Panc1 (cell line): Measurements from ENCODE around the gene TAS2R42. TPM values are rescaled to one million over a fixed set of nuclear protein-coding genes. Genes with fewer than 3 reads are reported as not detected.

Experiments used
- ATAC-seq: fragments of 200-7000 bp; cut with Tn5 transposase; 2 replicates; pipeline ENCODE4 v1.9.1; 2020; ENCODE audit warnings: mild to moderate bottlenecking, moderate library complexity
- Bru-seq: library from RNA; stranded (reverse); fragments of 400-500 nt; gene quantifications from one replicate; lab custom pipeline; 2021; lab: Mats Ljungman, UMichigan
- BruChase-seq, 2 experiments: library from RNA; stranded (reverse); fragments of 400-500 nt; gene quantifications; one replicate each; lab custom pipeline; 2021; lab: Mats Ljungman, UMichigan
- BruUV-seq: library from RNA; stranded (reverse); fragments of 400-500 nt; replicated peaks from 2 replicates; lab custom pipeline; 2021; lab: Mats Ljungman, UMichigan
- CTCF ChIA-PET: fragments of 300-600 bp; sonication (Branson Sonifier 250); formaldehyde crosslinking; loops from one replicate; lab custom pipeline; 2022; ENCODE audit warnings: antibody characterized with exemption; lab: Charles Lee
- POLR2A ChIA-PET: fragments of 300-600 bp; sonication (Branson Sonifier 250); formaldehyde crosslinking; loops from one replicate; lab custom pipeline; 2022; ENCODE audit warnings: antibody characterized with exemption; lab: Charles Lee
- DNase-seq: peaks from one replicate; pipeline ENCODE4 v3.0.0-alpha.2; 2010; ENCODE audit warnings: low read depth, low spot score
- H3K27ac ChIP-seq: 2 replicates; pipeline ENCODE4 v1.5.1; 2011; ENCODE audit warnings: mild to moderate bottlenecking, low read length, inconsistent platforms
- H3K27me3 ChIP-seq: fragments of 200-500 bp; sonication (Bioruptor generic); 2 replicates; pipeline ENCODE4 v1.6.0; 2014; ENCODE audit warnings: low read length, inconsistent platforms; ENCODE audit not compliant: control insufficient read depth, insufficient read depth
- H3K36me3 ChIP-seq: fragments of 200-500 bp; sonication (Bioruptor generic); 2 replicates; pipeline ENCODE4 v1.5.1; 2014; ENCODE audit warnings: inconsistent platforms, mild to moderate bottlenecking, low read length, moderate library complexity; ENCODE audit not compliant: control insufficient read depth, insufficient read depth
- H3K4me1 ChIP-seq: 2 replicates; pipeline ENCODE4 v1.5.1; 2011; ENCODE audit warnings: inconsistent platforms, mild to moderate bottlenecking, low read length, moderate library complexity; ENCODE audit not compliant: control insufficient read depth, insufficient read depth
- H3K4me3 ChIP-seq, 2 experiments: 2 replicates each; pipeline ENCODE4 v1.5.1; 2011 to 2012; ENCODE audit warnings: low read depth in 2 of 2, low read length in 2 of 2, mild to moderate bottlenecking in 2 of 2, inconsistent platforms in 1 of 2, moderate library complexity in 1 of 2
- H3K9me3 ChIP-seq: fragments of 200-500 bp; sonication (Bioruptor generic); 2 replicates; pipeline ENCODE4 v1.5.1; 2014; ENCODE audit warnings: low read depth, mild to moderate bottlenecking, inconsistent platforms, low read length, moderate library complexity; ENCODE audit not compliant: control insufficient read depth, insufficient read depth
- POLR2AphosphoS5 ChIP-seq: IDR thresholded peaks from 2 replicates; pipeline ENCODE4 v1.6.1; 2012; ENCODE audit warnings: mild to moderate bottlenecking, low read depth, low read length, moderate library complexity
- SIN3A ChIP-seq: IDR thresholded peaks from 2 replicates; pipeline ENCODE4 v1.6.1; 2012; ENCODE audit warnings: low read depth, mild to moderate bottlenecking, low read length, moderate library complexity, borderline replicate concordance; ENCODE audit not compliant: insufficient read depth
- TCF7L2 ChIP-seq: IDR thresholded peaks from 2 replicates; pipeline ENCODE4 v1.6.1; 2011; ENCODE audit warnings: mild to moderate bottlenecking, low read depth, low read length, inconsistent platforms
- in situ Hi-C: cut with HindIII; loops from 2 replicates; pipeline ENCODE4 v1.10.0; 2016; ENCODE audit warnings: low sequenced_read_pairs, low pct_unique_long_range_greater_than_20kb
- intact Hi-C: fragments of 100-400 bp; cut with micrococcal nuclease; formaldehyde crosslinking; loops from one replicate; pipeline ENCODE4 v1.10.0; 2022; ENCODE audit not compliant: unreplicated experiment
- long read RNA-seq: library from polyadenylated mRNA; unstranded; transcript quantifications from one replicate; pipeline ENCODE4 v2.0.0, GENCODE V29; 2021; ENCODE audit not compliant: unreplicated experiment
- polyA plus RNA-seq: library from polyadenylated mRNA; unstranded; fragments of >200 nt; gene quantifications from one replicate; pipeline ENCODE4 v1.2.1, GENCODE V29; 2012; ENCODE audit warnings: missing spikeins; ENCODE audit not compliant: insufficient read length
- total RNA-seq: library from RNA; stranded (reverse); gene quantifications from one replicate; pipeline ENCODE4 v1.2.1, GENCODE V29; 2021; ENCODE audit not compliant: unreplicated experiment
- TF ChIP-seq, protein P1 (sequence below): fragments of 450-650 bp; IDR thresholded peaks from 2 replicates; pipeline ENCODE4 v1.5.1; 2017; ENCODE audit warnings: mild to moderate bottlenecking
- TF ChIP-seq, protein P2 (sequence below), 2 experiments: IDR thresholded peaks; 2 replicates each; pipeline ENCODE4 v1.6.1; 2011 to 2012; ENCODE audit warnings: low read depth in 2 of 2, control low read depth in 1 of 2, low read length in 1 of 2, mild to moderate bottlenecking in 1 of 2, moderate library complexity in 1 of 2; ENCODE audit not compliant: insufficient read depth in 1 of 2

The TAS2R42 gene, protein sequence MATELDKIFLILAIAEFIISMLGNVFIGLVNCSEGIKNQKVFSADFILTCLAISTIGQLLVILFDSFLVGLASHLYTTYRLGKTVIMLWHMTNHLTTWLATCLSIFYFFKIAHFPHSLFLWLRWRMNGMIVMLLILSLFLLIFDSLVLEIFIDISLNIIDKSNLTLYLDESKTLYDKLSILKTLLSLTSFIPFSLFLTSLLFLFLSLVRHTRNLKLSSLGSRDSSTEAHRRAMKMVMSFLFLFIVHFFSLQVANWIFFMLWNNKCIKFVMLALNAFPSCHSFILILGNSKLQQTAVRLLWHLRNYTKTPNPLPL
- total RNA-seq, result not detected
- polyA plus RNA-seq, result not detected
- Bru-seq, nascent RNA, result not detected
- BruChase-seq, experiment 1, labeled RNA remaining after a 2-hour chase, result not detected
- not detected for BruChase-seq, experiment 2, labeled RNA remaining after a 6-hour chase
- long read RNA-seq, result 0 reads

DNA sequence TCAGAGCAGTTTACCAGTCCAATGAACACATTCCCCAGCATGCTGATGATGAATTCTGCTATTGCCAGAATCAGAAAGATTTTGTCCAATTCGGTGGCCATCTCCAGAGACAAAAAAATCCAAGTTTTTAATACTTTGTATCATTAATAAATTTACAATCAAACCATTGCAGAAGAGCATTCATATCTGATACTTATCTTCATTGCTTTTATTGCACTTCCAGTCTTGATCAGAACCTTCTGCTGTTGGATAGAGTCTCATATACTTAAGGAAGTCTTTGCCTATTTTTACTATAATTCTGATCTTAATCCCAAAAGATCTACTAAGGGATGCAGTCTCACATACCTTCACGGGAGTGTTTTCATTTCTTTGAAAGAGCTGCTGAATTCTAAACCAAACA, at the start of gene TAS2R42:
TAS2R42 (minus strand) TSS at position 101 of the 400 bp plus-strand sequence; CDS start at position 101, 0 bp downstream.
- CTCF ChIA-PET, result no interaction called here
- no TSS peak for BruUV-seq
- intact Hi-C loops, result no loop called here
- DNase-seq, result no peak
- ATAC-seq, result no peak
- no peaks in the 10 kb centered on the region for H3K4me1 ChIP-seq
- H3K9me3 ChIP-seq, result no peaks in the 10 kb centered on the region
- H3K27ac ChIP-seq, result no peak within 1 kb of the TSS
- H3K36me3 ChIP-seq, result no peaks in the 10 kb centered on the region
- no peaks in the 10 kb centered on the region for H3K27me3 ChIP-seq
- TF ChIP-seq TCF7L2, result no peak
- no peak for TF ChIP-seq POLR2AphosphoS5
- TF ChIP-seq SIN3A, result no peak
- TF ChIP-seq, protein P1, sequence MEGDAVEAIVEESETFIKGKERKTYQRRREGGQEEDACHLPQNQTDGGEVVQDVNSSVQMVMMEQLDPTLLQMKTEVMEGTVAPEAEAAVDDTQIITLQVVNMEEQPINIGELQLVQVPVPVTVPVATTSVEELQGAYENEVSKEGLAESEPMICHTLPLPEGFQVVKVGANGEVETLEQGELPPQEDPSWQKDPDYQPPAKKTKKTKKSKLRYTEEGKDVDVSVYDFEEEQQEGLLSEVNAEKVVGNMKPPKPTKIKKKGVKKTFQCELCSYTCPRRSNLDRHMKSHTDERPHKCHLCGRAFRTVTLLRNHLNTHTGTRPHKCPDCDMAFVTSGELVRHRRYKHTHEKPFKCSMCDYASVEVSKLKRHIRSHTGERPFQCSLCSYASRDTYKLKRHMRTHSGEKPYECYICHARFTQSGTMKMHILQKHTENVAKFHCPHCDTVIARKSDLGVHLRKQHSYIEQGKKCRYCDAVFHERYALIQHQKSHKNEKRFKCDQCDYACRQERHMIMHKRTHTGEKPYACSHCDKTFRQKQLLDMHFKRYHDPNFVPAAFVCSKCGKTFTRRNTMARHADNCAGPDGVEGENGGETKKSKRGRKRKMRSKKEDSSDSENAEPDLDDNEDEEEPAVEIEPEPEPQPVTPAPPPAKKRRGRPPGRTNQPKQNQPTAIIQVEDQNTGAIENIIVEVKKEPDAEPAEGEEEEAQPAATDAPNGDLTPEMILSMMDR, result no peak
- TF ChIP-seq, protein P2, sequence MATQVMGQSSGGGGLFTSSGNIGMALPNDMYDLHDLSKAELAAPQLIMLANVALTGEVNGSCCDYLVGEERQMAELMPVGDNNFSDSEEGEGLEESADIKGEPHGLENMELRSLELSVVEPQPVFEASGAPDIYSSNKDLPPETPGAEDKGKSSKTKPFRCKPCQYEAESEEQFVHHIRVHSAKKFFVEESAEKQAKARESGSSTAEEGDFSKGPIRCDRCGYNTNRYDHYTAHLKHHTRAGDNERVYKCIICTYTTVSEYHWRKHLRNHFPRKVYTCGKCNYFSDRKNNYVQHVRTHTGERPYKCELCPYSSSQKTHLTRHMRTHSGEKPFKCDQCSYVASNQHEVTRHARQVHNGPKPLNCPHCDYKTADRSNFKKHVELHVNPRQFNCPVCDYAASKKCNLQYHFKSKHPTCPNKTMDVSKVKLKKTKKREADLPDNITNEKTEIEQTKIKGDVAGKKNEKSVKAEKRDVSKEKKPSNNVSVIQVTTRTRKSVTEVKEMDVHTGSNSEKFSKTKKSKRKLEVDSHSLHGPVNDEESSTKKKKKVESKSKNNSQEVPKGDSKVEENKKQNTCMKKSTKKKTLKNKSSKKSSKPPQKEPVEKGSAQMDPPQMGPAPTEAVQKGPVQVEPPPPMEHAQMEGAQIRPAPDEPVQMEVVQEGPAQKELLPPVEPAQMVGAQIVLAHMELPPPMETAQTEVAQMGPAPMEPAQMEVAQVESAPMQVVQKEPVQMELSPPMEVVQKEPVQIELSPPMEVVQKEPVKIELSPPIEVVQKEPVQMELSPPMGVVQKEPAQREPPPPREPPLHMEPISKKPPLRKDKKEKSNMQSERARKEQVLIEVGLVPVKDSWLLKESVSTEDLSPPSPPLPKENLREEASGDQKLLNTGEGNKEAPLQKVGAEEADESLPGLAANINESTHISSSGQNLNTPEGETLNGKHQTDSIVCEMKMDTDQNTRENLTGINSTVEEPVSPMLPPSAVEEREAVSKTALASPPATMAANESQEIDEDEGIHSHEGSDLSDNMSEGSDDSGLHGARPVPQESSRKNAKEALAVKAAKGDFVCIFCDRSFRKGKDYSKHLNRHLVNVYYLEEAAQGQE (IDR thresholded peaks at IDR 0.05; ENCODE audit: insufficient read depth in 1 of 2, low read depth in 2 of 2, low read length in 1 of 2), result no peak
- H3K4me3 ChIP-seq, result no peak within 1 kb of the TSS
- in situ Hi-C loops, result no loop called here
- POLR2A ChIA-PET, result no interaction called here

DNA sequence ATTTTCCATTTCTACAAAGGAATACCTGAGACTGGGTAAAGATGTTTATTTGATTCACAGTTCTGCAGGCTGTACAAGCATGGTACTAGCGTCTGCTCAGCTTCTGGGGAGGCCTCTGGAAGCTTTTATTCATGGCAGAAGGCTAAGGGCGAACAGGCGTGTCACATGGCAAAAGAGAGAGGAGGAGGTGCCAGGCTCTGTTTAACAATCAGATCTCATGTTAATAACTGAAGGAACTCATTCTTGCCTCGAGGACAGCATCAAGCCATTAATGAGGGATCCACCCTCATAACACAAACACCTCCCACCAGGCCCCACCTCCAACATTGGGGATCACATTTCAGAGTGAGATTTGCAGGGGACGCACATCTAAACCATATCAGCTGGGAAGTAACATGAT, 46.8 kb upstream of the TAS2R42 start:
- in situ Hi-C loops (no loop called here), intact Hi-C loops (no loop called here)
- ChIA-PET CTCF (no interaction called here), POLR2A (no interaction called here)
- DNase-seq, result no peak
- no TSS peak for BruUV-seq
- TF ChIP-seq TCF7L2 (no peak), POLR2AphosphoS5 (no peak), SIN3A (no peak)
- TF ChIP-seq, protein P2 (IDR thresholded peaks at IDR 0.05; ENCODE audit: insufficient read depth in 1 of 2, low read depth in 2 of 2, low read length in 1 of 2), result no peak
- TF ChIP-seq, protein P1, result no peak
- Histone ChIP-seq H3K27ac (no peak overlapping the region), H3K4me1 (no peaks in the 10 kb centered on the region), H3K36me3 (no peaks in the 10 kb centered on the region), H3K9me3 (no peaks in the 10 kb centered on the region), H3K27me3 (no peaks in the 10 kb centered on the region), H3K4me3 (no peak overlapping the region)
- no peak for ATAC-seq
